Mucosa of descending colon (tissue), 3 donors: Measurements from ENCODE around the gene TRIM27. TPM values are rescaled to one million over a fixed set of nuclear protein-coding genes. Genes with fewer than 3 reads are reported as not detected.
"Not testable (repeated sequence)": the region's sequence is repeated elsewhere in the genome, so short reads cannot be mapped to it uniquely, and the experiment has no call there.

Source experiments
- ATAC-seq: fragments of 200-7000 bp; cut with Tn5 transposase; one replicate; pipeline ENCODE4 v1.9.1; 2020; ENCODE audit warnings: mild to moderate bottlenecking, moderate library complexity
- DNase-seq, 3 donors: peaks; one replicate each; pipeline ENCODE4 v3.0.0-alpha.2; 2020
- H3K36me3 ChIP-seq: fragments of 200-600 bp; one replicate; pipeline ENCODE4 v1.8.0; 2021; ENCODE audit warnings: low read depth, mild to moderate bottlenecking
- H3K4me1 ChIP-seq: fragments of 200-600 bp; one replicate; pipeline ENCODE4 v1.8.0; 2021; ENCODE audit warnings: low read depth, mild to moderate bottlenecking
- H3K4me3 ChIP-seq: fragments of 200-600 bp; one replicate; pipeline ENCODE4 v1.8.0; 2021; ENCODE audit warnings: mild to moderate bottlenecking
- H3K9me3 ChIP-seq: fragments of 200-600 bp; one replicate; pipeline ENCODE4 v1.8.0; 2021; ENCODE audit warnings: mild to moderate bottlenecking
- intact Hi-C, 2 donors: fragments of 100-400 bp; cut with DNase I in 1 of 2; cut with micrococcal nuclease in 1 of 2; formaldehyde crosslinking; loops; one replicate each; pipeline versions ENCODE4 v1.11.0 to v1.11.1; 2022; cut with DNase I, micrococcal nuclease
- long read RNA-seq, 2 donors: library from polyadenylated mRNA; unstranded; transcript quantifications; one replicate each; pipeline ENCODE4 v2.0.0, GENCODE V29; 2019 to 2021
- total RNA-seq, 3 donors: library from RNA; stranded (reverse); fragmentation: NEBNext Ultra II Directional in 2 of 3; extraction: Animal tissue kit (Norgen Biotek cat#: 25700) in 2 of 3; gene quantifications; one replicate each; pipeline versions ENCODE4 v1.2.1 to v1.2.4, GENCODE V29; 2021 to 2023
- TF ChIP-seq, protein P1 (sequence below): fragments of 200-600 bp; IDR thresholded peaks from one replicate; pipeline ENCODE4 v1.8.0; 2022; ENCODE audit warnings: antibody characterized with exemption, mild to moderate bottlenecking
- donor health status: DM: no; HTN: no; CAD: no; lungs with moderate emphysema.
- donor health status: DM: no; HTN: no; CAD: no.
- donor health status: DM: no; HTN: yes; CAD: no.

The TRIM27 gene, protein sequence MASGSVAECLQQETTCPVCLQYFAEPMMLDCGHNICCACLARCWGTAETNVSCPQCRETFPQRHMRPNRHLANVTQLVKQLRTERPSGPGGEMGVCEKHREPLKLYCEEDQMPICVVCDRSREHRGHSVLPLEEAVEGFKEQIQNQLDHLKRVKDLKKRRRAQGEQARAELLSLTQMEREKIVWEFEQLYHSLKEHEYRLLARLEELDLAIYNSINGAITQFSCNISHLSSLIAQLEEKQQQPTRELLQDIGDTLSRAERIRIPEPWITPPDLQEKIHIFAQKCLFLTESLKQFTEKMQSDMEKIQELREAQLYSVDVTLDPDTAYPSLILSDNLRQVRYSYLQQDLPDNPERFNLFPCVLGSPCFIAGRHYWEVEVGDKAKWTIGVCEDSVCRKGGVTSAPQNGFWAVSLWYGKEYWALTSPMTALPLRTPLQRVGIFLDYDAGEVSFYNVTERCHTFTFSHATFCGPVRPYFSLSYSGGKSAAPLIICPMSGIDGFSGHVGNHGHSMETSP
- 10 to 100 TPM; 33.1 to 37.2 (median 35.5) TPM for total RNA-seq
- long read RNA-seq, donor 1, full-length matches to known transcripts: 52 of 61 reads
- long read RNA-seq, donor 1, partial matches to known transcripts: 3 of 61 reads
- long read RNA-seq, donor 1, other reads (novel, unspliced or antisense): 6 of 61 reads
- long read RNA-seq, donor 2, transcript TRIM27-202 (8 exons, 2,967 nt): major isoform, 24 of 33 reads
- long read RNA-seq, donor 2, partial matches to known transcripts: 9 of 33 reads
- long read RNA-seq, donor 2, other reads (novel, unspliced or antisense): 0 of 33 reads

DNA sequence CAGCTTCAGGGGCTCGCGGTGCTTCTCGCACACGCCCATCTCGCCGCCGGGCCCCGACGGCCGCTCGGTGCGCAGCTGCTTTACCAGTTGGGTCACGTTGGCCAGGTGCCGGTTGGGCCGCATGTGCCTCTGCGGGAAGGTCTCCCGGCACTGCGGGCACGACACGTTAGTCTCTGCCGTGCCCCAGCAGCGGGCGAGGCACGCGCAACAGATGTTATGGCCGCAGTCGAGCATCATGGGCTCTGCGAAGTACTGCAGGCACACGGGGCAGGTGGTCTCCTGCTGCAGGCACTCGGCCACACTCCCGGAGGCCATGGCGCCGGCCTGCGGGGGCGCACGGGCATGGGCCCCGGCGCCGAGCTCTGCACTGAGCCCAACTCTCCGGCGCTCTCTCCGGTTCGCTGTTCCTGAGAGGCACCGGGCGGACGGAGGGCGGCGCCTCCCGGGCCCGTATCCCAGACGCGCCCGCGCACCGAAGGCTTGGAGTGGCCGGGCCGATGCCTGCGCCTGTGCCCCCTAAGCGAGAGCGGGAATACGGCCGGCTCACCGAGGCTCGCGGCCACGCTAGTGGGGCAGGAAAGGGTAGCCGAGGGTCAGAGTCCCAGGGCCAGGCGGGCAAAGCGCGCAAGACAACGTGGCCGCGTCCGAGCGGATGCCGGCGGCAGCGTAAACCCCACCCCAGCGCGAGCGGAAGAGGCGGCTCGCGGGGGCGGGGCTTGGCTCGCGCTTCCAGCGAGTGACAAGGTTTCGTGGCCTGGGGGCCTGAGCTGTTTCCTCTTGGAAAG, at the start of gene TRIM27:
TSS of gene TRIM27 (minus strand) at position 668 of the 785 bp plus-strand sequence. CDS start at position 315, 353 bp downstream.
- peaks cover 13% of the 10 kb centered on the region for H3K4me1 ChIP-seq
- TF ChIP-seq, protein P1, sequence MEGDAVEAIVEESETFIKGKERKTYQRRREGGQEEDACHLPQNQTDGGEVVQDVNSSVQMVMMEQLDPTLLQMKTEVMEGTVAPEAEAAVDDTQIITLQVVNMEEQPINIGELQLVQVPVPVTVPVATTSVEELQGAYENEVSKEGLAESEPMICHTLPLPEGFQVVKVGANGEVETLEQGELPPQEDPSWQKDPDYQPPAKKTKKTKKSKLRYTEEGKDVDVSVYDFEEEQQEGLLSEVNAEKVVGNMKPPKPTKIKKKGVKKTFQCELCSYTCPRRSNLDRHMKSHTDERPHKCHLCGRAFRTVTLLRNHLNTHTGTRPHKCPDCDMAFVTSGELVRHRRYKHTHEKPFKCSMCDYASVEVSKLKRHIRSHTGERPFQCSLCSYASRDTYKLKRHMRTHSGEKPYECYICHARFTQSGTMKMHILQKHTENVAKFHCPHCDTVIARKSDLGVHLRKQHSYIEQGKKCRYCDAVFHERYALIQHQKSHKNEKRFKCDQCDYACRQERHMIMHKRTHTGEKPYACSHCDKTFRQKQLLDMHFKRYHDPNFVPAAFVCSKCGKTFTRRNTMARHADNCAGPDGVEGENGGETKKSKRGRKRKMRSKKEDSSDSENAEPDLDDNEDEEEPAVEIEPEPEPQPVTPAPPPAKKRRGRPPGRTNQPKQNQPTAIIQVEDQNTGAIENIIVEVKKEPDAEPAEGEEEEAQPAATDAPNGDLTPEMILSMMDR: no peak
- peak within 1 kb of the TSS; percentile 89 for H3K4me3 ChIP-seq
- intact Hi-C loops: no loop called here
- no peaks in the 10 kb centered on the region for H3K9me3 ChIP-seq
- DNase-seq: peak; percentile 93 to 94 (median 94)
- ATAC-seq: peak; percentile 92
- H3K36me3 ChIP-seq: peaks cover 5% of the 10 kb centered on the region

DNA sequence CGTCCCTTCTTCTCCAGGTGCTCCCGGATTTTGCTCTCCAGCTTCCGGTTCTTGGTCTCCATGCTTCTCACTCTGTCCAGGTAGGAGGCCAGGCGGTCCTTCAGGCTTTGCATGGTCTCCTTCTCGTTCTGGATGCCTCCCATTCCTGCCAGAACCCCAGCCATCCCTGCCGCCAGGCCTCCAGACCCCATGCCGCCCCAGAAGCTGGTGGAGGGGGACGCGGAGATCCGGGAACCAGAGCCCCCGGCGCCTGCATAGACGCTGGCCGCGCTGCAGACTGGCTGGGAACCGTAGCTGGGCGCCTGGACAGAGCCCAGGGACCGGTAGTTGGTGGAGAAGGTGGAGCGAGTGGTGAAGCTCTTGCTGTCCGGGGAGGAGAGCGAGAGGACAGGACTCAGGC, 46.3 kb upstream of the TRIM27 start:
- H3K9me3 ChIP-seq, H3K4me3 ChIP-seq, ATAC-seq, DNase-seq, H3K36me3 ChIP-seq, H3K4me1 ChIP-seq, intact Hi-C loops: not testable (repeated sequence)

DNA sequence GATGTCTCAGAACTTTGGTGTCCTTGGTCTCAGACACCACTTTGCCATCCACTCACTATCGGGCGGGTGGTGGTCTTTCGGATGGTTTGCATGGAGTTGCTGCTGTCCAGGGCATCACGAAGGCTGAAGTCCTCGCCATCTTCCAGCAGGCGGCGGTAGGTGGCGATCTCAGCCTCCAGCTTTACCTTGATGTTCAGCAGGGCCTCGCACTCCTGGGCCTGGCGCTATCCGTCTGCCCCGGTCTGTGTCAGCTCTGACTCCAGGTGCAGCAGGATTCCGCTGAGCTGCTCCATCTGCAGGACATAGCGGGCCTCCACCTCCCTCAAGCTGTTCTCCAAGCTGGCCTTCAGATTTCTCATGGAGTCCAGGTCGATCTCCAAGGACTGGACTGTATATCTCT, 45.3 kb upstream of the TRIM27 start:
- Histone ChIP-seq H3K4me3 (no peak overlapping the region), H3K9me3 (peaks cover 2% of the 10 kb centered on the region), H3K36me3 (no peaks in the 10 kb centered on the region), H3K4me1 (no peaks in the 10 kb centered on the region)
- no peak for ATAC-seq
- intact Hi-C loops: no loop called here
- DNase-seq: no peak
- TF ChIP-seq, protein P1: no peak

DNA sequence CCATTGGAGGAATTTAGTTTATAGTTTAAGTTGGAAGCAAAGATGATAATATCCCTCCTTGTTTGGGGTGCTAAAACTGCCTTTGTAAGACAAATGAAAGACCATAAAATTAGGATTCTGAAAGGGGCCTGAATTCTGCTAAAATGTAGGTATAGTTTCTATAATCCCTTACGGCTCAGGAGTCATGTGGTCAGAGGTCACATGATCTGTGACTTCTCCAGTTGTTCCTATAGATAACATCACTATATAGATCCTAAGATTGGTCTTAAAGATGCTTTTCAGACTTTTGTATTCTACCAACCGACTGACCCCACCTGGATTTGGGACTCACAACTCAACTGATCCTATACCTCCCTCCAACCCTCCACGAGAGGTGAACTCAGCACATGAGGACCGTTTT, 44.7 kb upstream of the TRIM27 start:
- no peak for ATAC-seq
- intact Hi-C loops: no loop called here
- peaks cover 2% of the 10 kb centered on the region for H3K9me3 ChIP-seq

DNA sequence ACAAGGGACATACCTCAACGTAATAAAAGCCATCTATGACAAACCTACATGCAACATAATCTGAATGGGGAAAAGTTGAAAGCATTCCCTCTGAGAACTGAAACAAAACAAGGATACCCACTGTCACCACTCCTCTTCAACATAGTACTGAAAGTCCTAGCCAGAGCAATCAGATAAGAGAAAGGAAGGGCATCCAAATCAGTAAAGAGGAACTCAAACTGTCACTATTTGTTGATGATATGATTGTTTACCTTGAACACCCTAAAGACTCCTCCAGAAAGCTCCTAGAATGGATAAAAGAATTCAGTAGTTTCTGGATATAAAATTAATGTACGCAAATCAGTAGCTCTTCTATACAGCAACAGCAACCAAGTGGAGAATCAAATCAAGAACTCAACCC, 41.9 kb upstream of the TRIM27 start:
- H3K9me3 ChIP-seq: peaks cover 2% of the 10 kb centered on the region
- ATAC-seq (no peak), DNase-seq (no peak)
- no peak overlapping the region for H3K4me3 ChIP-seq
- H3K36me3 ChIP-seq: no peaks in the 10 kb centered on the region
- no peaks in the 10 kb centered on the region for H3K4me1 ChIP-seq
- TF ChIP-seq, protein P1: no peak
- intact Hi-C loops: no loop called here

More for the DNA sequence above, 44.7 kb upstream of the TRIM27 start:
- no peak overlapping the region for H3K4me3 ChIP-seq
- H3K36me3 ChIP-seq: no peaks in the 10 kb centered on the region
- H3K4me1 ChIP-seq: no peaks in the 10 kb centered on the region
- DNase-seq: no peak
- TF ChIP-seq, protein P1: no peak
